Ascending aorta (tissue), 2 donors: ENCODE data around the gene EHMT1. TPM values are rescaled to one million over a fixed set of nuclear protein-coding genes. Genes with fewer than 3 reads are reported as not detected.

Experiments used
- DNase-seq, 2 donors: peaks; one replicate each; pipeline ENCODE4 v3.0.0-alpha.2; 2019; ENCODE audit warnings: low spot score in 2 of 2
- H3K27ac ChIP-seq, 2 donors: fragments of 200-600 bp; sonication (generic); one replicate each; pipeline ENCODE4 v1.5.1; 2016 to 2017; ENCODE audit warnings: mild to moderate bottlenecking in 1 of 2
- H3K27me3 ChIP-seq: fragments of 200-600 bp; sonication (generic); one replicate; pipeline ENCODE4 v1.5.1; 2017
- H3K36me3 ChIP-seq, 2 donors: fragments of 200-600 bp; sonication (generic); one replicate each; pipeline ENCODE4 v1.5.1; 2016
- H3K4me1 ChIP-seq, 2 donors: fragments of 200-600 bp; sonication (generic); one replicate each; pipeline ENCODE4 v1.5.1; 2016 to 2017; ENCODE audit warnings: mild to moderate bottlenecking in 1 of 2
- H3K4me3 ChIP-seq, 2 donors: fragments of 200-600 bp; sonication (generic); one replicate each; pipeline ENCODE4 v1.5.1; 2016 to 2017; ENCODE audit warnings: mild to moderate bottlenecking in 1 of 2
- H3K9me3 ChIP-seq, 2 donors: fragments of 200-600 bp; sonication (generic); one replicate each; pipeline ENCODE4 v1.5.1; 2016
- CTCF ChIP-seq, 3 experiments: fragments of 200-600 bp in 2 of 3; fragments of 450-650 bp in 1 of 3; sonication (generic) in 2 of 3; IDR thresholded peaks; one replicate each; pipeline ENCODE4 v1.5.1; 2016 to 2019; ENCODE audit warnings: antibody characterized with exemption in 3 of 3, mild to moderate bottlenecking in 1 of 3, moderate library complexity in 1 of 3
- intact Hi-C: fragments of 100-400 bp; cut with DNase I; formaldehyde crosslinking; loops from one replicate; pipeline ENCODE4 v1.15.1; 2023
- total RNA-seq: library from RNA; depleted of rRNA; stranded (reverse); fragments of >200 nt; gene quantifications from one replicate; pipeline ENCODE4 v1.1.0, GENCODE V29; 2016

EHMT1 gene
- total RNA-seq, 1 donor from 2014 or later, result 49.9 TPM

DNA sequence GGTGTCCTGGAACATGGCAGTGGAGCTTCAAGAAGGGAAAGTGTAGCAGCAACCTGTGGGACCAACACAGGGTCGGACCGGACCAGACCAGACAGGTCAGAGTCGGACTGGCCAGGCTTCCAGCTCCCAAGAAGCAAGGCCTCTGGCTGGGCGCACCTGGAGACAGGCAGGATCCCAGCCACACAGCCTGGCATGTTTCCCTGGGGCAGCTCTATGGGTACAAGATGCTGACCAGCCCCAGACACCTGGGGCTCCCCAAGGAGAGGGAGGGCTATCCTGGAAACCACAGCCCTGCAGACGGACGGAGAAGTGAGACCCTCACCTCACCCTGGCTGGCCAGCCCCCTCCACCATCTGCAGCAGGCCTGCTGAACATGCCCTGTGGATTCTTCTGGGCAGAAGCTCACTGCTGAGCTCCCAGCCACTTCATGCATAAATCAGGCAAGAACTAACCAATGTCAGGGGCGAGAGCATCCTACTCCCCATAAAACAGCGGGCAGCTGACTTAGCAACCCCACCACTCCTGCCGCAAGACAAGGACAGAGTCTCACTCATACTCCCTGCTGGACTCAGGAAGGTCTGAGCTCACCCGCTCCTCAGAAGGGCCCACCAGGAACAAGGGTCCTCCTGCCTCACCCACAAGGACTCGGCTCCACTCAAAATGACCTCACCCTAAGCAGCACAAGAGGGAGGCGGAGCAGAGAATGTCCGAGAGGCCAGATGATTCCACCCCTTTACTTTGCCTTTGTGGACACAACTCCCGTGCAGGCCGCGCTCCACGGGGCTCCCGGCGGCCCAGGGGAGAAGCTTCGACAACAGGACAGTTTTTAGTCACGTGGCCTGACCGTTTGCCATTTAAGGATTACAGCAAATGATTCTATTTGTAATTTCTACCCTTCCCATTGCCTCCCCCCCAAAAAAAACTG, 37.2 kb upstream of the EHMT1 start:
- H3K4me3 ChIP-seq, result no peak overlapping the region
- no peaks in the 10 kb centered on the region for H3K9me3 ChIP-seq
- no peak for TF ChIP-seq CTCF (IDR thresholded peaks at IDR 0.05)
- H3K36me3 ChIP-seq, result peaks cover 17 to 34% of the 10 kb centered on the region in 2 donors
- H3K4me1 ChIP-seq, result peaks cover 0 to 18% of the 10 kb centered on the region in 2 donors
- DNase-seq, result no peak
- H3K27me3 ChIP-seq, result no peaks in the 10 kb centered on the region
- intact Hi-C loops, result no loop called here
- H3K27ac ChIP-seq, result no peak overlapping the region

- Histone ChIP-seq H3K4me3 (no peak overlapping the region), H3K36me3 (peaks cover 24 to 41% of the 10 kb centered on the region in 2 donors), H3K27ac (no peak overlapping the region), H3K4me1 (peaks cover 0 to 11% of the 10 kb centered on the region in 2 donors), H3K9me3 (no peaks in the 10 kb centered on the region), H3K27me3 (no peaks in the 10 kb centered on the region)
- intact Hi-C loops, result no loop called here
- TF ChIP-seq CTCF (IDR thresholded peaks at IDR 0.05), result no peak
- no peak for DNase-seq
These were observed 36.4 kb upstream of the EHMT1 start for GRCh38 chr9:137582286-137582860.

- Histone ChIP-seq H3K27me3 (no peaks in the 10 kb centered on the region), H3K4me3 (no peak overlapping the region), H3K36me3 (peaks cover 32 to 49% of the 10 kb centered on the region in 2 donors), H3K9me3 (no peaks in the 10 kb centered on the region), H3K4me1 (peaks cover 0 to 4% of the 10 kb centered on the region in 2 donors), H3K27ac (no peak overlapping the region)
- intact Hi-C loops, result no loop called here
- DNase-seq, result no peak
- TF ChIP-seq CTCF (IDR thresholded peaks at IDR 0.05), result no peak
These were observed 35.5 kb upstream of the EHMT1 start for GRCh38 chr9:137583347-137583746.

DNA sequence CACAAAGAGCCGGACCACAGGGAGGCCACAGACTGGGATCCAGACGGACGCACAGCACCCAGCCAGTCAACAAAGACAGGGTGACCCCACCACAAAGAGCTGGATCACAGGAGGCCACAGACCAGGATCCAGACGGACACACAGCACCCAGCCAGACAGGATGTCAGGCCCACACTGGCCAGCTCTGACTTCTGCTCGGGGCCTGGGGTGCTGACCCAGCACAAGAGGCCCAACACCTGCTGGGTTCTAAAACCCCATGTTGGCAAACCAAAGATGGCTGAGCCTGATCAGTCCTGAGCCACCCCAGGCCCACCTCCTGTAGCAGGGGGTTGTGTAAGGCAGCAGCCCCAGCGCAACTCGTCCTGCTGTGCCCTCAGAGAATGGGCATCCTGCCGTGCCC, 34.8 kb upstream of the EHMT1 start:
- no peak overlapping the region for H3K27ac ChIP-seq
- H3K9me3 ChIP-seq, result no peaks in the 10 kb centered on the region
- H3K4me3 ChIP-seq, result no peak overlapping the region
- TF ChIP-seq CTCF (IDR thresholded peaks at IDR 0.05), result no peak
- intact Hi-C loops, result no loop called here
- H3K36me3 ChIP-seq, result peaks cover 32 to 50% of the 10 kb centered on the region in 2 donors
- no peak for DNase-seq
- H3K4me1 ChIP-seq, result peaks cover 0 to 6% of the 10 kb centered on the region in 2 donors
- H3K27me3 ChIP-seq, result no peaks in the 10 kb centered on the region

DNA sequence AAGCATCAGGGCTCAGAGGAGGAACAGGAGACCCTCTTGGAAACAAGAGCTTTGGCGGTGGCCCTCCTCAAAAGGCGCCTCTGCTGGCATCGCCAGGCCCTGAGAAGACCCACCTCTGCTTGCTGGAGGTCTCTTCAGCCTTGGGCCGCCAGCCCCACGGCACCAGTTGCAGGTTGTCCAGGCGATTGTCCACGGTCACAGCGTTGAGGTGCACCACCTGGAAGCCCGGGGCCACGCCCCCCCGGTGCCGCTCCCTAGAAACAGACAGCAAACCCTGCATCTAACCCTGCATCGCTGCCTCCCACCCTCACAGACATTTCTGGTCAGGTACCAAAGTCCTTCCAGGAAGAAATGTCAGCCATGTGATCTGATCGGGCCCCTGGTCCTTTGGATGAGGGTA, 32.0 kb upstream of the EHMT1 start:
- peaks cover 32 to 49% of the 10 kb centered on the region in 2 donors for H3K36me3 ChIP-seq
- no peak for TF ChIP-seq CTCF (IDR thresholded peaks at IDR 0.05)
- peaks cover 7 to 14% of the 10 kb centered on the region in 2 donors for H3K4me1 ChIP-seq
- no peak overlapping the region for H3K4me3 ChIP-seq
- H3K9me3 ChIP-seq, result no peaks in the 10 kb centered on the region
- no peak overlapping the region for H3K27ac ChIP-seq
- intact Hi-C loops, result no loop called here
- DNase-seq, result no peak
- H3K27me3 ChIP-seq, result no peaks in the 10 kb centered on the region
